Mesothelial cell of epicardium (in vitro differentiated cells): ENCODE data around the gene ITIH1. TPM values are rescaled to one million over a fixed set of nuclear protein-coding genes. Genes with fewer than 3 reads are reported as not detected.

Experiments
- DNase-seq, 2 experiments: peaks; one replicate each; pipeline ENCODE4 v3.0.0; 2021; ENCODE audit warnings: low spot score in 2 of 2; ENCODE audit not compliant: unreplicated experiment in 2 of 2
- H3K27ac Mint-ChIP-seq: 2 replicates; pipeline ENCODE4 v1.8.0; 2021; ENCODE audit warnings: mixed read lengths
- H3K27me3 Mint-ChIP-seq: 2 replicates; pipeline ENCODE4 v1.8.0; 2021; ENCODE audit warnings: low read depth, mixed read lengths
- H3K36me3 Mint-ChIP-seq: 2 replicates; pipeline ENCODE4 v1.8.0; 2021; ENCODE audit warnings: mixed read lengths
- H3K4me1 Mint-ChIP-seq: 2 replicates; pipeline ENCODE4 v1.8.0; 2021; ENCODE audit warnings: mixed read lengths
- H3K4me3 Mint-ChIP-seq: 2 replicates; pipeline ENCODE4 v1.8.0; 2021; ENCODE audit warnings: mild to moderate bottlenecking, moderate library complexity, mixed read lengths
- H3K9me3 Mint-ChIP-seq: 2 replicates; pipeline ENCODE4 v1.8.0; 2021; ENCODE audit warnings: mixed read lengths
- CTCF ChIP-seq: fragments of 200-600 bp; sonication (generic); IDR thresholded peaks from one replicate; pipeline ENCODE4 v1.5.0; 2021; ENCODE audit warnings: antibody characterized with exemption; ENCODE audit not compliant: unreplicated experiment
- total RNA-seq: library from RNA; stranded (reverse); gene quantifications from 3 replicates; pipeline ENCODE4 v1.2.1, GENCODE V29; 2021

ITIH1 gene
- total RNA-seq, 1 donor from 2014 or later: not detected

GRCh38 chr3:52782412-52783210 is 5.2 kb downstream of the ITIH1 start:
- Mint-ChIP-seq H3K4me3 (no peak overlapping the region), H3K27me3 (peaks cover 42% of the 10 kb centered on the region), H3K27ac (no peak overlapping the region), H3K4me1 (no peaks in the 10 kb centered on the region), H3K9me3 (no peaks in the 10 kb centered on the region), H3K36me3 (no peaks in the 10 kb centered on the region)
- DNase-seq: peak; percentile 5 to 14
- no peak for TF ChIP-seq CTCF

- Mint-ChIP-seq H3K27me3 (peaks cover 40% of the 10 kb centered on the region), H3K36me3 (no peaks in the 10 kb centered on the region), H3K4me1 (no peaks in the 10 kb centered on the region), H3K4me3 (no peak overlapping the region), H3K27ac (no peak overlapping the region), H3K9me3 (no peaks in the 10 kb centered on the region)
- no peak for DNase-seq
- TF ChIP-seq CTCF: no peak
Measured at GRCh38 chr3:52783211-52783555, 5.8 kb downstream of the ITIH1 start.

GRCh38 chr3:52784021-52784621 is 6.7 kb downstream of the ITIH1 start:
- Mint-ChIP-seq H3K27me3 (peaks cover 39% of the 10 kb centered on the region), H3K4me1 (no peaks in the 10 kb centered on the region), H3K36me3 (no peaks in the 10 kb centered on the region), H3K27ac (no peak overlapping the region), H3K4me3 (no peak overlapping the region), H3K9me3 (no peaks in the 10 kb centered on the region)
- DNase-seq: peak in 1 of 2 experiments; percentile 11
- TF ChIP-seq CTCF: no peak

- no peak for TF ChIP-seq CTCF
- Mint-ChIP-seq H3K4me3 (no peak overlapping the region), H3K36me3 (no peaks in the 10 kb centered on the region), H3K27me3 (peaks cover 32% of the 10 kb centered on the region), H3K27ac (no peak overlapping the region), H3K9me3 (no peaks in the 10 kb centered on the region), H3K4me1 (no peaks in the 10 kb centered on the region)
- peak in 1 of 2 experiments; percentile 6 for DNase-seq
Measured at GRCh38 chr3:52784931-52785590, 7.7 kb downstream of the ITIH1 start.

GRCh38 chr3:52786330-52787215 is 9.2 kb downstream of the ITIH1 start:
- Mint-ChIP-seq H3K9me3 (no peaks in the 10 kb centered on the region), H3K27ac (no peak overlapping the region), H3K4me1 (no peaks in the 10 kb centered on the region), H3K27me3 (peaks cover 26% of the 10 kb centered on the region), H3K4me3 (no peak overlapping the region), H3K36me3 (no peaks in the 10 kb centered on the region)
- no peak for DNase-seq
- TF ChIP-seq CTCF: no peak
